Activated T-helper 9 cell treated with anti-CD3 and anti-CD28 coated beads, Interleukin-2, amount 50 U/mL, for 16 hours (primary cell): Measurements from ENCODE around the gene PPY.
"Not testable (repeated sequence)": the region's sequence is repeated elsewhere in the genome, so short reads cannot be mapped to it uniquely, and the experiment has no call there.

Source experiments
- DNase-seq: peaks from one replicate; pipeline ENCODE4 v3.0.0-alpha.2; 2020; ENCODE audit warnings: low read depth

The PPY gene

GRCh38 chr17:43942051-43942685, at the start of gene PPY:
Gene PPY, minus strand, starts transcription at chr17:43942476. Its CDS starts 822 bp downstream, at chr17:43941654.
- DNase-seq, result no peak

- DNase-seq, result no peak
Measured at GRCh38 chr17:43988301-43988700, 46.0 kb upstream of the PPY start.

GRCh38 chr17:43987131-43988021, 45.1 kb upstream of the PPY start:
- no peak for DNase-seq

- DNase-seq, result no peak
Measured at GRCh38 chr17:43986225-43986981, 44.1 kb upstream of the PPY start.

GRCh38 chr17:43984521-43984920, 42.2 kb upstream of the PPY start:
- no peak for DNase-seq

- DNase-seq, result no peak
Measured at GRCh38 chr17:43983515-43984411, 41.5 kb upstream of the PPY start.

- no peak for DNase-seq
Measured at GRCh38 chr17:43983196-43983514, 40.9 kb upstream of the PPY start.

GRCh38 chr17:43982171-43982570, 39.9 kb upstream of the PPY start:
- no peak for DNase-seq

- DNase-seq, result no peak
Measured at GRCh38 chr17:43979671-43980070, 37.4 kb upstream of the PPY start.

GRCh38 chr17:43979011-43979410, 36.7 kb upstream of the PPY start:
- no peak for DNase-seq

- DNase-seq, result no peak
Measured at GRCh38 chr17:43978078-43978477, 35.8 kb upstream of the PPY start.

- no peak for DNase-seq
Measured at GRCh38 chr17:43976963-43977837, 34.9 kb upstream of the PPY start.

- DNase-seq, result no peak
Measured at GRCh38 chr17:43975898-43976297, 33.6 kb upstream of the PPY start.

- no peak for DNase-seq
Measured at GRCh38 chr17:43974382-43975266, 32.3 kb upstream of the PPY start.

GRCh38 chr17:43972444-43973212, 30.4 kb upstream of the PPY start:
- not testable (repeated sequence) for DNase-seq

- not testable (repeated sequence) for DNase-seq
Measured at GRCh38 chr17:43971436-43971835, 29.2 kb upstream of the PPY start.

GRCh38 chr17:43970366-43970765, 28.1 kb upstream of the PPY start:
- DNase-seq, result no peak

- DNase-seq, result no peak
Measured at GRCh38 chr17:43967251-43967875, 25.1 kb upstream of the PPY start.

- no peak for DNase-seq
Measured at GRCh38 chr17:43966276-43966675, 24.0 kb upstream of the PPY start.
